GM19035 (cell line): ENCODE data around the gene GINS3.
A peak's percentile ranks its signal among the peaks of the same experiment; 100 is the strongest.

Experiments used
- ATAC-seq: cut with Tn5 transposase; IDR thresholded peaks from one replicate; pipeline ENCODE4 v1.9.1; 2021; ENCODE audit not compliant: unreplicated experiment

GINS3 gene

DNA sequence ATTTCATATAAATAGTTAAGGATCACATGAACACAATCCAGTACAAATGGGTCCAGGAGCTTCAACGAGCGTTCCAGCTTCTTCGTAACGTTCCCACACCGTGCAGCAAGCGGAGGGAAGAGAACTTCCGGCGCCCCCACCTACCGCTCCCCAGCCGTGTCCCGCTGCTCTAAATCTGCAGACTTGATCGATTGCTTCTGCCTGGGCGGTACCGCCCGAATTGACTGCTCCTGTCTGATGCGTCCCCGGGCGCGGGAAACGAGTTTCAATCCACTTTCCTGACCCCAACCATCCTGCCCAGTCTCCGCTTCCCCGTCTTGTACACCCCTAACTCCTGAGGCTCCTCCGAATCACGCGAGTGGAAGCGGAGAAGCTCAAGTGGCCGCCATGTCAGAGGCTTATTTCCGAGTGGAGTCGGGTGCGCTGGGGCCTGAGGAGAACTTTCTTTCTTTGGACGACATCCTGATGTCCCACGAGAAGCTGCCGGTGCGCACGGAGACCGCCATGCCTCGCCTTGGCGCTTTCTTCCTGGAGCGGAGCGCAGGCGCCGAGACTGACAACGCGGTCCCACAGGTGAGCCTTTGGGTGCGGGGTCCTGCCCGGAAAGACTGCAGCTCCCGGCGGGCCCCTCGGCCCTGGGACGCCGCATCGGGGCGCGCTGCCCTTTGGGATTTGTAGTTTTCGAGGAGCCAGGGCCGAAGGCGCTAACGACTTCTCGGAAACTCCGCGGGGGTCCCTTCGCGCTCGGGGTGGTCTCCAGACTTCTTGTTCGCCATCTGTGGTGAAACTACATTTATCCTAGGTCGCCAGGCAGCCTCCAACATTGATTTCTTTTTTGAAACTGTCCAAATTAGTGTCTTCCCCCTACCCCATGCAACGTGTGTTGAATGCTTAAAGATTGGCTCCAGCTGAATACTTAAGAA lies at the start of gene GINS3:
GINS3 (plus strand) TSS at position 257 of the 923 bp plus-strand sequence; CDS start at position 388, 131 bp downstream.
- ATAC-seq, result peak; percentile 96

DNA sequence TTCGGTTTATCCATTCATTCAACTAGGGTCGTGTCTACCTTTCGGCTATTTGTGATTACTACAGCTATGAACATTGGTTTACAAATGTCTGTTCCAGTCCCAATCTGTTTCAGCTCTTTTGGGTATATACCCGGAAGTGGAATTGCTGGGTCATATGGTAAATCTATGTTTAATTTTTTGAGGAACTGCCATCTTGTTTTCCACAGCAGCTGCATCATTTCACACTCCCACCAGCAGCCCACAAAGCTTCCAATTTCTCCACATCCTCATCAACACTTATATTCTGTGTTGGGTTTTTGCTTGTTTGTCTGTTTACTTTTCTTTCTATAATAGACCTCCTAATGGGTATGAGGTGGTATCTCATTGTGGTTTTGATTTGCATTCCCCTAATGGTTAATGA lies 48.7 kb upstream of the GINS3 start:
- no peak for ATAC-seq

GRCh38 chr16:58345574-58346354 lies 46.5 kb upstream of the GINS3 start:
- no peak for ATAC-seq

DNA sequence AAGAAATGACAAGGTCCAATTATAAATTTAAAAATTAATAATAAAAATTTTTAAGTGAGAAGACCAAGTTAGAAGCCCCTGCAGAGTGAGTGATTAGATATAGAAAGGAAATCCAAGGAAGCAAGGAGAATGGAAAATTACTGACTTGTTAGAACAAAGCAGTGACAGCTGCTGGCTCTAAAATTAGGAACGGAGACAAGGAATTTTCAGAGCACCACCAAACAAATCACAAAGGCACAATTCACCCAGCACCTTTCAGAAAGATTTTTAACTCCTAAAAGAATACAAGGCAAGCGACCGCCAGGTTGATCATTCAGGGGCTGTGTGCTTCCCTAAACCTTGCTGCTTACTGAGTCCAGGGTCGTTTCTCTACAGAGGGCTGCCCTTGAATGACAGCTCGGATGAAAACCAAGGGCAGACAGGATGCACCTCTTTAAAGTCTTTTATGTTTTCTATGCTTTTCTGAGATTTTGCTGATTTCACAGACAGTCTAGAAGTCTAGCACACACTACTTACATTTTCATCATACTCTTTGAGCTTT lies 45.4 kb upstream of the GINS3 start:
- no peak for ATAC-seq

GRCh38 chr16:58348986-58349385 lies 43.3 kb upstream of the GINS3 start:
- no peak for ATAC-seq

GRCh38 chr16:58352690-58353089 lies 39.6 kb upstream of the GINS3 start:
- ATAC-seq, result no peak

DNA sequence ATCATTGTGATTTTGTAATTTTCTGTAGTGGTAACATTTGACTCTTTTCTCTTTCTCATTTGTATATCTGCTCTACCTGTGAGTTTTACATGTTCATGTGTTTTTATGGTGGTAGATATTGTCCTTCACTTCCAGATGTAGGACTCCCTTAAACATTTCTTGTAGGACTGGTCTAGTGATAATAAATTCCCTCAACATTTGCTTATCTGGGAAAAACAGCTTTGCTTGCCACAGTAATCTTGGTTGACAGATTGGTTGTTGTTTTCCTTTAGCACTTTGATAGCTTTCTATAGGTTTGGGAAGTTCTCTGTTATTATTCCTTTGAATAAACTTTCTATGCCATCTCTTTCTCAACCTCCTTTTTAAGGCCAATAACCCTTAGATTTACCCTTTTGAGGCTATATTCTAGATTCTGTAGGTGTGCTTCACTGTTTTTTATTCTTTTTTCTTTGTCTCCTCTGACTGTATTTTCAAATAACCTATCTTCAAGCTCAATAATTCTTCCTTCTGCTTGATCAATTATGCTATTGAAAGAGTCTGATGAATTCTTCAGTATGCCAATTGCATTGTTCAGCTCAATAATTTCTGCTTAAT lies 32.1 kb upstream of the GINS3 start:
- no peak for ATAC-seq

DNA sequence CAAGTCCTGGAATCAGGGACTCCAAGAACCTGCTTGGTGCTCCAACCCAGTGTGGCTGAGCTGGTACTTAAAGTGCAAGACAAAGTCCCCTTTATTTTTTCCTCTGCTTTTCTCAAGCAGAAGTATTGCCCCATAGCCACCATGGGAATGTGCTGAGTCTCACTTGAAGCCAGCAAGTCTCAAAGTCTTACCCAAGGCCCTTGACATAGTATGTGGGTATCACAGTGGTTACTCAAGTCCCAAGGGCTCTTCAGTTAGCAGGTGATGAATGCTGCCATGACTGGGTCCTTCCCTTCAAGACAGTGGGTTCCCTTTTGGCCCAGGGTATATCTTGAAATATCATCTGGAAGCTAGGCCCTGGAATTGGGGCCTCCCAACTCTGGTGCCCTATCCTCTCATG lies 30.5 kb upstream of the GINS3 start:
- ATAC-seq, result no peak

GRCh38 chr16:58363746-58364393 lies 28.4 kb upstream of the GINS3 start:
- ATAC-seq, result no peak

DNA sequence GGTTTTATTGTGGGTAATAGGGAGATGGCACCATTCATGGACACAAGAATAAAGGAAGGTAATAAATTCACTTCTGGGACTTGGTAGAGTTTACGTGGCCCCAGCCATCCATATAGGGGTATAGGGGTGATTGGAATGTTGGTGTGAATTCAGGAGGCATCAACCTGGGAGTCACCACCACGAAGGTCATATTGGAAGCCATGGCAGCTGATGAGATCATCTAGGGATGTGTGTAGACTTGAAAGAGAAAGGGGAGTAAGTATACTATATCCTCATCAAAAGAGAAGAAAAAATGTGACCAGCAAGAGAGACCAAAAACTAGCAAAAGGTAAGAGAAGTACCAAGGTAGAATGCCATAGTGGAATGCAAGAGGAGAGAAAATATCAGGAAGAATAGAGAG lies 26.6 kb upstream of the GINS3 start:
- no peak for ATAC-seq

DNA sequence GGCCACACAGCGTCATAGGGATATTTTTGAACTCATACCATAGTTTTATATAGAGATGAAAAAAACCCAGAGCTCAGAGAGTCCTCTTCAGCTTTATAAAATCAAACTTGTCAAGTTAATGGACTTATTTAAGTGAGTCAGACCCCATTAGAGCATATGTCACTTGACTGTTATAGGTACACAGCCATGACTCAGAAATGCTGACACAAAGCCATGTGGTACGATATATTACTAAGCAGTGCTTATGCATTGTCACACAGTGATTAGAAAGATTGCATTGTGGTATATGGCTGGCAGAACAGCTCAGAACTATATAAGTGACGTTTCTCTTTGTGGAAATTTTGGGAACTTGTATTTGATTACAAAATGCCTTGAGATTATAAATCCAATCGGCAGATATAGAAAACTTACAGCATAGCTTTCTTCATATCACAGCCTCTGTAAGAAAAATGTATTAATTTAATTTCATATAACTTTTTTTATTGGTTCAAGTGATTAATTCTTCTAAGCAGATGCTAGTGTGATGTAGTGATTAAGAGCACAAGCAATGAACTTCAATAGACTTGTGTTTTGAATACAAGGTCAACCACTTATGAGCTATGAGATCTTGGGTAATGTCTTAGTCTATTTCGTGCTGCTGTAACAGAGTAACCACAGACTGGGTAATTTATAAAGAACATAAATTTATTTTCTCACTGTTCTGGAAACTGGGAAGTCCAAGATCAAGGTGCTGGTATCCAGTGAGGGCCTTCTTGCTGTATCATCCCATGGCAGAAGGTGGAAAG lies 25.8 kb upstream of the GINS3 start:
- no peak for ATAC-seq

DNA sequence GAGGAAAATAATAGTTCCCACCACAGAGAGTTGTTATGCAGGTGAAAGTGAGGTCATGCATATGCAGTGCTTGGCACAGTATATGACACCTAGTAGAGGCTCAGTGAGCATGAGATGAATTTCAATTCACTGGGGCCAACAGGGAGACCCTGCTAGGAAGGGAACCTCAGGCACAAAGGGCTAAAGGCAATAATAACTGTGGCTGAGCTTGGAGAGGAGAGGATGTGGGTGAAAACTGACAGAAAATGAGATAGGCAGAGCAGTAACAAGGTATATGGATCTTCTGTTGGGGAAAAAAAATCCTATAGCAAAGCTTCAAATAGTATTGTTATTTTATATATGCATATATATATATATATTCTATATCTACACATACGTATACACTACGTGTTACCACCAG lies 25.0 kb upstream of the GINS3 start:
- ATAC-seq, result no peak

GRCh38 chr16:58371841-58372240 lies 20.4 kb upstream of the GINS3 start:
- no peak for ATAC-seq

- no peak for ATAC-seq
Measured at GRCh38 chr16:58375386-58375785, 16.9 kb upstream of the GINS3 start.

DNA sequence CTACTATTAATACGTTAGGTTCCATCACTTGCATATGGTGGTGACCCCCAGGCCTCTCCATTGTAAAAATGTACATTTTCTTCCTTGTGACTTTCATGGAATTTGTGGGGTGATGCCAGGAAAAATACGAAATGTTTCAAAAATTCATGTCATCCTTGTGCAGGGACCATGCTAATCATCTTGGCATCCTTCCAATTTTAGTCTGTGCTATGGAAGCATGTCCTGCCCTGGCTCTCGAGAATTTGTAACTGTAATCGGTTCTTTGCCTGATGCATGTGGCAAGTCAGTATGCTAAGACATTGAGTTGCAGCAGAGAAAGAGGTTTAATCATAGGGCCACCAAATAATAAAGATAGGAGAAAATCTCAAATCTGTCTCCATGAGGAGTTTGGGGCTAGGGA lies 14.3 kb upstream of the GINS3 start:
- ATAC-seq, result no peak

DNA sequence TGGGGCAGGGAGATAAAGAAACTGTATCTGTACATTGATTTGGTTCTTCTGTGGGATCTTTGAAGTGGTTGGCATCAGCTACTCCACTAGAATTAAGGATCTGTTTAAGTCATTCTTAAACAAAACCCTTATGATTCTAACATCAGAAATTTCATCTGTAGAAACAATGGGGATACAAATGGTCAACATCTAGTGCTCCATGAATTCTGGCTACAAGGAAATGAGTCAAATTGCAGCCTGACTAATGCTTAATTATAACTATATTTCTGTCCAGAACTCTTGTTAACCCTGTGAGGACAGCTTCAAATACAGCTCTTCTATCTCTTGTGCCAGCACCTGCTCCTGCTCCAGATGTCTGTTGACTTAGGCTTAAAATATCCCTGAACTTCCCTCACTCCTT lies 13.9 kb upstream of the GINS3 start:
- ATAC-seq, result no peak

- no peak for ATAC-seq
Measured at GRCh38 chr16:58379736-58380135, 12.5 kb upstream of the GINS3 start.

- no peak for ATAC-seq
Measured at GRCh38 chr16:58381661-58382060, 10.6 kb upstream of the GINS3 start.

GRCh38 chr16:58384437-58385055 lies 7.7 kb upstream of the GINS3 start:
- no peak for ATAC-seq
